ENCODE measurements around the gene CCDC24.

CCDC24 gene

DNA sequence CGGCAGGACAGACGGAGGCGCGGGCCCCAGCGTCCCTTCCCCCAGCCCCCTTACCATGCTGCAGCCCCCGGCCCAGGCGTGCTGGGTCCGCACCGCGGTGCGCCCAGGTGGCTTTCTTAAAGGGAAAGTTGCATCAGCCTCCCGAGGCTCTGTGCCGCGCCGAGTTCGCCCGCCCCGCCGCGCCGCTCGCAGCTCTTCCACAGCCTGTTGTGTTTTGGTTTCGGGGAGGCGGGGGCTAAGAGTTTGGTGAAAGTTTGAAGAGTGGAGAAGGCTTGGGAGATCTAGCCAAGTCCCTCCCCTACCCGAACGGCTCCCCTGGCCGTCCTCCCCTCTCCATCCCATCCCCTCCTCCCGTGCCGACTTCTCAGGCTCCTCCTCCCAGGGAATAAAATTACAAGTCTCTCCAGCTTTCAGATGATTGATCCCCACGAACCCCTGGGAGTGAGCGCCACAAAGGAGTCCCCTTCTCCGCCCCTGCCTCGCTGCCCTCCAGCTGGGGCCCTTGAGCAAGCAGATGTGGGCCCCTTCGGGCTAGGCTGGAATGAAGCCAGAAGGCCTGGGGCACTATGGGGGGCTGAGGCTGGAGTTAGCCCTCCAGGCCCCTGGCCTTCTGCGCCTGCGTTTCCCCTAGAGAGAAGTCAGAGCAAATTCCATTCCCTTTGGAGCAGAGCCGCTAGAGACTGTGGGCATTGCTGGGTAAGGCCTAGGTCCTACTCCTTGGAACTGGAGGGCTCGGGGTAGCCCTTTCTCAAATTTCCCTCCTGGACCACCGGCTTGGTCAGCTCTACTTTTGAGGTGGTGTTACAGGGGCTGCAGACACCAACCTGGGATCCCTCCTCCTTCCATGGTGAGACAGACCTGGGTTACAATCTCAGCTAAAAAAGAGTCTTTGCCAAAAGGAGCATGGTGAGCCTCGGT lies 40.1 kb downstream of the CCDC24 start, which contains the start of gene SLC6A9:
SLC6A9 (minus strand) TSS at position 211 of the 918 bp plus-strand sequence. CDS start 7,185 bp downstream, outside the sequence.
- Histone ChIP-seq H3K4me3 (peak within 1 kb of the TSS; percentile 86), H3K27ac (peak within 1 kb of the TSS; percentile 86 to 93)
- TF ChIP-seq, protein P1, sequence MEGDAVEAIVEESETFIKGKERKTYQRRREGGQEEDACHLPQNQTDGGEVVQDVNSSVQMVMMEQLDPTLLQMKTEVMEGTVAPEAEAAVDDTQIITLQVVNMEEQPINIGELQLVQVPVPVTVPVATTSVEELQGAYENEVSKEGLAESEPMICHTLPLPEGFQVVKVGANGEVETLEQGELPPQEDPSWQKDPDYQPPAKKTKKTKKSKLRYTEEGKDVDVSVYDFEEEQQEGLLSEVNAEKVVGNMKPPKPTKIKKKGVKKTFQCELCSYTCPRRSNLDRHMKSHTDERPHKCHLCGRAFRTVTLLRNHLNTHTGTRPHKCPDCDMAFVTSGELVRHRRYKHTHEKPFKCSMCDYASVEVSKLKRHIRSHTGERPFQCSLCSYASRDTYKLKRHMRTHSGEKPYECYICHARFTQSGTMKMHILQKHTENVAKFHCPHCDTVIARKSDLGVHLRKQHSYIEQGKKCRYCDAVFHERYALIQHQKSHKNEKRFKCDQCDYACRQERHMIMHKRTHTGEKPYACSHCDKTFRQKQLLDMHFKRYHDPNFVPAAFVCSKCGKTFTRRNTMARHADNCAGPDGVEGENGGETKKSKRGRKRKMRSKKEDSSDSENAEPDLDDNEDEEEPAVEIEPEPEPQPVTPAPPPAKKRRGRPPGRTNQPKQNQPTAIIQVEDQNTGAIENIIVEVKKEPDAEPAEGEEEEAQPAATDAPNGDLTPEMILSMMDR (IDR thresholded peaks at IDR 0.05): no peak
- DNase-seq (ENCODE audit: low spot score): peak; percentile 81

DNA sequence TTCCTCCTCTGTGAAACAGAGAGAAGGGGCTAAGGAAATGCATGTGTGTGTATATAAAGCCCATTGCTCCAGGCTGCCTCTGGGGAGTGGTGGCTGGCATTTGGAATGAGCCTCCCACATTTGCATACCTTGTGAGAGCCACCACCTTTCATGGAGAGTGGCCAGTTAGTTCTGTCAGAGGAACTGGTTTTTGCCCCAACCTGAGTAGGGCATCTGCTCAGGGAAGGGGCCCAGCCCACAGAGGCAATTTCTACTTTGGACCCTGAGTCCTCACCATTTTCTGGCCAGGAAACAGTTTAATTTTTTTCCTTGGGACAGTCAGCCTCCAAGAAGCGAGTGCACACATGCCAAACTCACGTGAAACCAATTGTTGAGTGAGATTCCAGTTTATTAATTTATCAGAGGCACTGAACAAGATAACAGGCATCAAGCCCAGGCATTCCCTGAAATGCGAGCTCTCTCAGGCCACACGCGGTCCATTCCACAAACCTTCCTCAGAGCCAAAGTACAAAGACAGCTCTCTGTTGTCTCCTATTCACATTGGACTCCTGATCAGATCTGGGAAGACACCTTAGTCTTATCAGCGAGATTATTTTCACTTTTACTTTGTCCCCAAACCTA lies 40.9 kb downstream of the CCDC24 start:
- DNase-seq (ENCODE audit: low spot score): no peak
- H3K4me3 ChIP-seq: no peak overlapping the region
- peak overlapping the region in 1 of 2 donors; percentile 93 for H3K27ac ChIP-seq
- TF ChIP-seq, protein P1 (IDR thresholded peaks at IDR 0.05): no peak

DNA sequence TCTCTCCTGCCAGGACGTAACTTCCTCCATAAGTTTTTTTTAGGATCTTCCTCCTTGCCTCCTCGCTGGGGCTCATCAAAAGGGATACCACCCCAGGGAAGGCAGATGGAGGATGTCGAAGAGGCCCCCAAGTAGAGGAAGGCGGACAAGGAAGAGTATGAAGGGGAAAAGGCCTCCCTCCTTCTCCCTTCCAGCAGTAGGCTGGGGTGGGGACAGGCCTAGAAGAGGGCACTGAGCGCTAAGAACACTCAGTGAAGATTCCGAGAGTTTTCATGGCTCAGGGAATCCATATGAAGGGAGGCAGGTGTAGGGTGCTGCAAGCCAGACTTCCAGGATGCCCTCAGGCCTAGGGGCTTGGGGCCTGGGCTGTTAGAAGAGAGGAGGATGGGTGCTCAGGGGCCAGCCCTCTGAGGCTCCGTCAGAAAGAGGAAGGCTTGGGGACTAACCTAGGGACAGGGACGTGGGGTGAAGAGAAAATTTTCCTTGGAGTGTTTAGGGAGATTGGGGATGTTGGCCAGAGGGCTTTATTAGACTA lies 41.7 kb downstream of the CCDC24 start:
- Histone ChIP-seq H3K27ac (no peak overlapping the region), H3K4me3 (no peak overlapping the region)
- TF ChIP-seq, protein P1 (IDR thresholded peaks at IDR 0.05): no peak
- no peak for DNase-seq (ENCODE audit: low spot score)

DNA sequence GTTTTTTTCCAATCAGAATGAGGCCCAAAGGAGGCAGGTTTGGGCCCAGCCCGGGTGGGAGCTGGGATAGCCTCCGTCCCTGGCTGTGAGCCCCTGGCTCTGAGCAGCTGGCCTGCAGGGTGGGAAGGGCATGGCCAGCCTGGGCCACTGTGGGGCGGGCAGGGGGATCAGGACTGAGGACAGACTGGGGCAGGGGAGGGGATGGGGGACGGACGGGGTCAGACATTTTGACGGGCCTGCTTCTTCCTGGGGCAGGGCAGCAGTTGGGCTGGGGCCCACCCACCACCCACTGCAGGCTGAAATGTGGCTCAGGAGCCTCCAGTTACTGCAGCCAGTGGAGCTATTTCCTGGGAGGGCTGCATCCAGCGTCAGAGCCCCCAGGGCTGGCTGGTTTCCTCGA lies 42.4 kb downstream of the CCDC24 start:
- TF ChIP-seq, protein P1 (IDR thresholded peaks at IDR 0.05): no peak
- DNase-seq (ENCODE audit: low spot score): peak; percentile 72
- H3K4me3 ChIP-seq: no peak overlapping the region
- peak overlapping the region in 1 of 2 donors; percentile 15 for H3K27ac ChIP-seq

DNA sequence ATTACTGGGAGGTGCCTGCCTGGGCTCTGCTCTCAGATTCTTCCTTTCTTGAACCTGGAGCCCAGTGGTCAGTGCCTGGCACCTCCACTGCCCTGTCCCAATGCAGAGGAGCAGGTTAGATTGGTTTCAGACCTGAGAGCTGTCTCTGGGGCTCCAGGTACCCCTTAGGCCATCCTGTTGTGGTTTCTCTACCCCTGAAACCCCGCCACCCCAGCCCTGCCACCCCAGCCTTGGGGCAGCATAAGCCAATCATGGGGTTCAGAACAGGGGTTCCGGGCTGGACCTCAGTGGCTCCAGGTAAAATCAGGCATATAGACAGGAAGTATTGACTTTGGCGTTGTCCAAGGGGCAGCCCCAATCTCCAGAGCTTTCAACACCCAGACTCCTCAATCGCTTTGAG lies 43.0 kb downstream of the CCDC24 start:
- Histone ChIP-seq H3K27ac (peak overlapping the region in 1 of 2 donors; percentile 15), H3K4me3 (no peak overlapping the region)
- TF ChIP-seq, protein P1 (IDR thresholded peaks at IDR 0.05): no peak
- no peak for DNase-seq (ENCODE audit: low spot score)

DNA sequence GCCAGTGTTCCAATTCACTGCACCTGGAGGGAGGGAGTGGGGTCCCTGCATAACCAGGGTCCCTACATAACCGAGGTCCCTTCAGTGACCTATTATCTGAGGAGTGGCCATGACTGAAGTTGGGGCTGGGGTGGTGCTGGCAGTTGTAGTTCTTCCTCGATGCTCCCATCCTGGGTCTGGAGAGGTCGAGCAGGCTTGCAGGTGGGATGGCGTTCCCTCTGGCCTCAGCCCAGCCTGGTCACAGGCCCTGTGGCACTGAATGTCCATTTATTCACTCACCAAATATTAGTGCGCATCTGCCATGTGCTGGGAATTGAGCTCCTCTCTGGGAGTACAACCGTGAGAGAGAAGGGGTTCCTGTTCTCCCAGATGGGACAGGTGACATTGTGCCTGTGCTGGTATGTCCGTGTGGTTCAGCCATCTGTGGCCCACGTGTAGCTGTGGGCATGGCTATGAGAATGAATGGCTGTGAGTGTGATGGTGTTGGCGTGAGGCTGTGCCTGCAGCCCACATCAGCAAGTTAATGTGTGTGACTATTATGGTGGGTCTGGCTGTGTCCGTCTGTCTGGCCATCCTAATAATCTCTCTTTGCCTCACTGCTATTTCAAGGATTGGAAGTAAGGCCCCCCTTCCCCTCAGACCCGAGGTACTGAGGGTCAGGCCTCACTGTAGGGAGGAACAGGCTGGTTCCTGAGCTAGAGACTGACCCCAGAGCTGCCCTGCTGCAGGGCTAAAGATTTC lies 43.7 kb downstream of the CCDC24 start:
- TF ChIP-seq, protein P1 (IDR thresholded peaks at IDR 0.05): no peak
- H3K4me3 ChIP-seq: no peak overlapping the region
- no peak for DNase-seq (ENCODE audit: low spot score)

More for the DNA sequence above, 43.7 kb downstream of the CCDC24 start:
- peak overlapping the region; percentile 32 to 78 for H3K27ac ChIP-seq
